Fibroblast of villous mesenchyme (primary cell): ENCODE data around the gene RARRES1. TPM values are rescaled to one million over a fixed set of nuclear protein-coding genes. Genes with fewer than 3 reads are reported as not detected.

Source experiments
- DNase-seq: peaks from one replicate; pipeline ENCODE4 v3.0.0-alpha.2; 2010; ENCODE audit warnings: low read depth
- H3K4me3 ChIP-seq: 2 replicates; pipeline ENCODE4 v1.5.1; 2011; ENCODE audit warnings: low read depth, mild to moderate bottlenecking, low read length
- small RNA-seq: library from RNA; depleted of rRNA; stranded (forward); fragments of <200 nt; gene quantifications from one replicate; pipeline ENCODE3, GENCODE V24; 2012
- total RNA-seq: library from RNA; depleted of rRNA; stranded (reverse); fragments of >200 nt; gene quantifications from 2 replicates; pipeline ENCODE4 v1.2.3, GENCODE V29; 2012
- TF ChIP-seq, protein P1 (sequence below): IDR thresholded peaks from 2 replicates; pipeline ENCODE4 v1.5.1; 2012; ENCODE audit warnings: low read depth, mild to moderate bottlenecking, low read length; ENCODE audit not compliant: insufficient read depth

Gene RARRES1
- total RNA-seq, 1 donor = 8.2 TPM

DNA sequence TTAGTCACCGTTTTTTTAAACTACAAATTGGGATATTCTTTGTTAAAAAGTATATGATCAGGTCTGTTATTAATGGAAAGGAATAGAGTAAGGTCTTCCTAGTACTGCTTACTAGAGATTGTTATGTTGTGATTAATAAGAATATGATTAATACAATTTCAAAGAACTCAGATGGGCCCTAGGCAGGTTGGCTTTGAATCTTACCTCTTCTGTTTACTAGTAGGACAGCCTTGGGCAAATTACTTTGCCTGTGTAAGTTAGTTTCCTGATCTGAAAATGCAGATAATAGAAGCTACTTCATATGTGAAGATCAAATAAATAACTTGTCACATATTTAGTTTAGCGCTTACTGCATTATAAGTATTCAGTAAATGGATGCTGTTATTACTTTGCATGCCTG is 81.1 kb downstream of the RARRES1 start:
- DNase-seq = no peak
- no peak overlapping the region for H3K4me3 ChIP-seq
- TF ChIP-seq, protein P1, sequence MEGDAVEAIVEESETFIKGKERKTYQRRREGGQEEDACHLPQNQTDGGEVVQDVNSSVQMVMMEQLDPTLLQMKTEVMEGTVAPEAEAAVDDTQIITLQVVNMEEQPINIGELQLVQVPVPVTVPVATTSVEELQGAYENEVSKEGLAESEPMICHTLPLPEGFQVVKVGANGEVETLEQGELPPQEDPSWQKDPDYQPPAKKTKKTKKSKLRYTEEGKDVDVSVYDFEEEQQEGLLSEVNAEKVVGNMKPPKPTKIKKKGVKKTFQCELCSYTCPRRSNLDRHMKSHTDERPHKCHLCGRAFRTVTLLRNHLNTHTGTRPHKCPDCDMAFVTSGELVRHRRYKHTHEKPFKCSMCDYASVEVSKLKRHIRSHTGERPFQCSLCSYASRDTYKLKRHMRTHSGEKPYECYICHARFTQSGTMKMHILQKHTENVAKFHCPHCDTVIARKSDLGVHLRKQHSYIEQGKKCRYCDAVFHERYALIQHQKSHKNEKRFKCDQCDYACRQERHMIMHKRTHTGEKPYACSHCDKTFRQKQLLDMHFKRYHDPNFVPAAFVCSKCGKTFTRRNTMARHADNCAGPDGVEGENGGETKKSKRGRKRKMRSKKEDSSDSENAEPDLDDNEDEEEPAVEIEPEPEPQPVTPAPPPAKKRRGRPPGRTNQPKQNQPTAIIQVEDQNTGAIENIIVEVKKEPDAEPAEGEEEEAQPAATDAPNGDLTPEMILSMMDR = no peak

- TF ChIP-seq, protein P1 = no peak
- DNase-seq = no peak
- H3K4me3 ChIP-seq = no peak overlapping the region
Measured at GRCh38 chr3:158649791-158650190, 82.5 kb downstream of the RARRES1 start.

Small RNA genes lying within 50 kb of the gene (small RNA-seq; reads per million reads assigned to genes)
- not detected for gene AC080013.6

Other genes starting within 250 kb of the RARRES1 start
- 6.1 and 8.2 TPM in 2 replicates for gene MLF1, start 161.3 kb downstream of the RARRES1 start, total RNA-seq
- 41.9 and 55.7 TPM in 2 replicates for gene GFM1, start 87.9 kb downstream of the RARRES1 start, total RNA-seq
- 32.0 and 50.9 TPM in 2 replicates for gene LXN, start 59.8 kb downstream of the RARRES1 start, total RNA-seq
- 95.7 and 142 TPM in 2 replicates for gene MFSD1, start 69.6 kb upstream of the RARRES1 start, total RNA-seq